B cell (primary cell): ENCODE measurements around the gene ABHD3.
"Not testable (repeated sequence)": the region's sequence is repeated elsewhere in the genome, so short reads cannot be mapped to it uniquely, and the experiment has no call there.

Source experiments
- EZH2 ChIP-seq: IDR thresholded peaks from 2 replicates; pipeline ENCODE4 v1.6.1; 2012; ENCODE audit warnings: borderline replicate concordance, low read depth, mild to moderate bottlenecking, moderate library complexity, low read length; ENCODE audit not compliant: insufficient read depth, poor library complexity, severe bottlenecking
- TF ChIP-seq, protein P1 (sequence below): fragments of 200-600 bp; IDR thresholded peaks from one replicate; pipeline ENCODE4 v1.8.0; 2022; ENCODE audit warnings: antibody characterized with exemption, mild to moderate bottlenecking

GRCh38 chr18:21707130-21707529 is 2.6 kb upstream of the ABHD3 start:
- TF ChIP-seq, protein P1, sequence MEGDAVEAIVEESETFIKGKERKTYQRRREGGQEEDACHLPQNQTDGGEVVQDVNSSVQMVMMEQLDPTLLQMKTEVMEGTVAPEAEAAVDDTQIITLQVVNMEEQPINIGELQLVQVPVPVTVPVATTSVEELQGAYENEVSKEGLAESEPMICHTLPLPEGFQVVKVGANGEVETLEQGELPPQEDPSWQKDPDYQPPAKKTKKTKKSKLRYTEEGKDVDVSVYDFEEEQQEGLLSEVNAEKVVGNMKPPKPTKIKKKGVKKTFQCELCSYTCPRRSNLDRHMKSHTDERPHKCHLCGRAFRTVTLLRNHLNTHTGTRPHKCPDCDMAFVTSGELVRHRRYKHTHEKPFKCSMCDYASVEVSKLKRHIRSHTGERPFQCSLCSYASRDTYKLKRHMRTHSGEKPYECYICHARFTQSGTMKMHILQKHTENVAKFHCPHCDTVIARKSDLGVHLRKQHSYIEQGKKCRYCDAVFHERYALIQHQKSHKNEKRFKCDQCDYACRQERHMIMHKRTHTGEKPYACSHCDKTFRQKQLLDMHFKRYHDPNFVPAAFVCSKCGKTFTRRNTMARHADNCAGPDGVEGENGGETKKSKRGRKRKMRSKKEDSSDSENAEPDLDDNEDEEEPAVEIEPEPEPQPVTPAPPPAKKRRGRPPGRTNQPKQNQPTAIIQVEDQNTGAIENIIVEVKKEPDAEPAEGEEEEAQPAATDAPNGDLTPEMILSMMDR: not testable (repeated sequence)
- not testable (repeated sequence) for TF ChIP-seq EZH2
